A549 (cell line): ENCODE data around the gene PLCB2. TPM values are rescaled to one million over a fixed set of nuclear protein-coding genes. Genes with fewer than 3 reads are reported as not detected.

ENCODE experiments used
- ATAC-seq, 2 experiments: fragments of 200-7000 bp in 1 of 2; fragments of >200 bp in 1 of 2; cut with Nextera tagmentation in 1 of 2; cut with Tn5 transposase in 1 of 2; 3 replicates each; pipeline versions ENCODE4 v1.8.0 to v1.9.1; 2018 to 2020; ENCODE audit warnings: mild to moderate bottlenecking in 1 of 2, moderate library complexity in 1 of 2
- CTCF ChIA-PET: fragments of 300-600 bp; sonication (Branson Sonifier 250); formaldehyde crosslinking; extraction: SDS; loops from one replicate; lab custom pipeline; 2021; ENCODE audit warnings: antibody characterized with exemption, inconsistent platforms; lab: Yijun Ruan, JAX
- POLR2A ChIA-PET: fragments of 350-600 bp; formaldehyde crosslinking; extraction: SDS; loops from one replicate; lab custom pipeline; 2021; ENCODE audit warnings: antibody characterized with exemption, inconsistent platforms; lab: Yijun Ruan, JAX
- DNase-seq, 2 experiments: peaks; one replicate each; pipeline versions ENCODE4 v3.0.0 to v3.0.0-alpha.2; 2011 to 2016; ENCODE audit warnings: low read depth in 1 of 2, low spot score in 1 of 2
- FAIRE-seq: peaks from 2 replicates; lab custom pipeline; 2011; peaks lifted over from hg19 to GRCh38; lab: Jason Lieb, UNC
- H3K27ac ChIP-seq, 2 experiments: fragments of >200 bp; sonication (Bioruptor Twin); formaldehyde crosslinking; 3 replicates each; pipeline ENCODE4 v1.5.1; 2016 to 2017
- H3K4me1 ChIP-seq: fragments of >200 bp; sonication (Bioruptor Twin); formaldehyde crosslinking; 3 replicates; pipeline ENCODE4 v1.6.1; 2016
- H3K4me2 ChIP-seq: fragments of >200 bp; sonication (Bioruptor Twin); formaldehyde crosslinking; 3 replicates; pipeline ENCODE4 v1.6.1; 2016
- H3K4me3 ChIP-seq: fragments of >200 bp; sonication (Bioruptor Twin); formaldehyde crosslinking; 3 replicates; pipeline ENCODE4 v1.5.1; 2016
- H3K9me3 ChIP-seq: fragments of >200 bp; sonication (Bioruptor Twin); formaldehyde crosslinking; 3 replicates; pipeline ENCODE4 v1.6.1; 2016
- CBX8 ChIP-seq: fragments of 200-600 bp; sonication (generic); IDR thresholded peaks from 2 replicates; pipeline ENCODE4 v1.6.1; 2016
- E2F6 ChIP-seq: IDR thresholded peaks from 2 replicates; pipeline ENCODE4 v1.6.1; 2012; ENCODE audit warnings: low read depth, borderline replicate concordance
- EHF ChIP-seq: fragments of 250-450 bp; sonication (Bioruptor Pico); IDR thresholded peaks from 2 replicates; pipeline ENCODE4 v1.5.0; 2020; ENCODE audit warnings: mild to moderate bottlenecking
- ESRRA ChIP-seq: fragments of 150-350 bp; IDR thresholded peaks from 2 replicates; pipeline ENCODE4 v1.6.1; 2014; ENCODE audit warnings: mild to moderate bottlenecking, low read length, borderline replicate concordance
- FOSB ChIP-seq: fragments of 250-450 bp; sonication (Bioruptor Pico); IDR thresholded peaks from 2 replicates; pipeline ENCODE4 v1.5.0; 2020; ENCODE audit warnings: mild to moderate bottlenecking, moderate library complexity
- FOSL2 ChIP-seq, 2 experiments: fragments of 450-650 bp in 1 of 2; fragments of >200 bp in 1 of 2; sonication (Bioruptor Twin) in 1 of 2; formaldehyde crosslinking; IDR thresholded peaks; 2 replicates each; pipeline versions ENCODE4 v1.5.0 to v1.6.1; 2016 to 2020; ENCODE audit warnings: mild to moderate bottlenecking in 1 of 2, moderate library complexity in 1 of 2
- FOXS1 ChIP-seq: fragments of 250-450 bp; sonication (Bioruptor Pico); IDR thresholded peaks from 2 replicates; pipeline ENCODE4 v1.5.0; 2020; ENCODE audit warnings: mild to moderate bottlenecking, moderate library complexity
- GATA3 ChIP-seq: IDR thresholded peaks from 2 replicates; pipeline ENCODE4 v1.6.1; 2012; ENCODE audit warnings: borderline replicate concordance
- HES2 ChIP-seq: fragments of >200 bp; sonication (Bioruptor Twin); formaldehyde crosslinking; IDR thresholded peaks from 2 replicates; pipeline ENCODE4 v1.6.1; 2016
- HEYL ChIP-seq: fragments of 250-450 bp; sonication (Bioruptor Pico); IDR thresholded peaks from 2 replicates; pipeline ENCODE4 v1.8.0; 2021; ENCODE audit warnings: mild to moderate bottlenecking, moderate library complexity
- HOXB13 ChIP-seq: fragments of 250-450 bp; sonication (Bioruptor Pico); IDR thresholded peaks from 2 replicates; pipeline ENCODE4 v1.5.0; 2020; ENCODE audit warnings: low read depth, mild to moderate bottlenecking, moderate library complexity
- HOXB5 ChIP-seq: fragments of 250-450 bp; sonication (Bioruptor Pico); IDR thresholded peaks from 2 replicates; pipeline ENCODE4 v1.5.0; 2020; ENCODE audit warnings: mild to moderate bottlenecking, moderate library complexity
- JUNB ChIP-seq: fragments of >200 bp; sonication (Bioruptor Twin); formaldehyde crosslinking; IDR thresholded peaks from 2 replicates; pipeline ENCODE4 v1.6.1; 2016
- MAFK ChIP-seq: fragments of 450-650 bp; IDR thresholded peaks from 2 replicates; pipeline ENCODE4 v1.6.1; 2014; ENCODE audit not compliant: partially characterized antibody
- MAX ChIP-seq: IDR thresholded peaks from 2 replicates; pipeline ENCODE4 v1.6.1; 2012
- MAZ ChIP-seq: fragments of 150-350 bp; IDR thresholded peaks from 2 replicates; pipeline ENCODE4 v1.6.1; 2014; ENCODE audit warnings: antibody characterized with exemption, low read depth, low read length, borderline replicate concordance
- NR3C1 ChIP-seq: fragments of >200 bp; sonication (Bioruptor Twin); formaldehyde crosslinking; IDR thresholded peaks from 3 replicates; pipeline ENCODE4 v1.6.1; 2017
- RARB ChIP-seq: fragments of 250-450 bp; sonication (Bioruptor Pico); IDR thresholded peaks from 2 replicates; pipeline ENCODE4 v1.8.0; 2021; ENCODE audit warnings: mild to moderate bottlenecking, moderate library complexity
- RFX5 ChIP-seq: fragments of 450-650 bp; IDR thresholded peaks from 2 replicates; pipeline ENCODE4 v1.7.1; 2014; ENCODE audit warnings: antibody characterized with exemption, mild to moderate bottlenecking, moderate library complexity
- RNF2 ChIP-seq: fragments of 200-600 bp; sonication (generic); IDR thresholded peaks from 2 replicates; pipeline ENCODE4 v1.6.1; 2016; ENCODE audit warnings: low read depth, mild to moderate bottlenecking, antibody characterized with exemption, moderate library complexity, borderline replicate concordance
- TFCP2L1 ChIP-seq: fragments of 250-450 bp; sonication (Bioruptor Pico); IDR thresholded peaks from 2 replicates; pipeline ENCODE4 v1.5.0; 2021; ENCODE audit warnings: mild to moderate bottlenecking
- ZFP36 ChIP-seq: fragments of 450-650 bp; IDR thresholded peaks from 2 replicates; pipeline ENCODE4 v1.6.1; 2014; ENCODE audit warnings: borderline replicate concordance; ENCODE audit not compliant: partially characterized antibody
- WGBS: methylation state at CpG from one replicate; pipeline ENCODE4 v1.1.6; 2017; ENCODE audit errors: missing lambda C conversion rate; 5-methylcytosine and 5-hydroxymethylcytosine counted together
- polyA plus RNA-seq, 4 experiments: library from polyadenylated mRNA; depleted of rRNA in 3 of 4; stranded (reverse); fragments of >200 nt; fragmentation: RNase III in 1 of 4; extraction: RNeasy Plus Mini Kit Qiagen cat#74134 plus additional on column Dnase treatment in 1 of 4; gene quantifications; 2 replicates in 3 of 4; 3 replicates in 1 of 4; pipeline ENCODE4 v1.2.3, GENCODE V29; 2011 to 2017

Gene PLCB2
- polyA plus RNA-seq, 2 of the 4 experiments (the other 2 are of a cell fraction): 0.30 to 0.49 TPM

DNA sequence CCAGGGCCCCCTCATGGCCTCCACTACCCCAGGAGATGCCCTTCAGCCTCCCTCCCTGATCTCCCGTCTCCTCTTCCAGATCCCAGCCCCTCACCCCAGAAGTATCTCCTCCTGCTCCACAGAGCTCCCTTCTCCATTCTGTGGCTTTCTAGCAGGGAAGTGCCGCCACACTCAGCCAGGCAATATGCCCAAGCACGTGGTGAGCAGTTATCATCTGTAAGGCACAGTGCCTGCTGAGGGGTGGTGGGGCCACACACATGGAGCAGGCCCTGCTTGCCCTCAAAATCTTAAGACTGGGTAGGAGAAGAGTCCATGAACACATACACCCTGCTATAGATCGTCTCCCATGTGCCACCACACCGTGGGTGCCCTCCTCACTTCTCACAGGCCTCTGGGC is 40.7 kb upstream of the PLCB2 start:
- TF ChIP-seq RARB: no peak
- TF ChIP-seq EHF (CRISPR knock-in tag): no peak
- TF ChIP-seq CBX8: no peak
- no peak for TF ChIP-seq MAX
- no peak for TF ChIP-seq FOSB (CRISPR knock-in tag)
- TF ChIP-seq FOXS1: no peak
- no peak for TF ChIP-seq NR3C1
- TF ChIP-seq ZFP36: no peak
- no peak for TF ChIP-seq ESRRA
- TF ChIP-seq FOSL2 (IDR thresholded peaks at IDR 0.05): no peak
- no peak for TF ChIP-seq FOSL2 (CRISPR knock-in tag; IDR thresholded peaks at IDR 0.05)
- TF ChIP-seq MAFK: no peak
- TF ChIP-seq JUNB: no peak
- TF ChIP-seq RNF2: no peak
- TF ChIP-seq HOXB13 (CRISPR knock-in tag): no peak
- TF ChIP-seq, all 56 proteins: peak for 0
- ChIA-PET POLR2A (no interaction called here), CTCF (interaction anchor here (0.6 to 4.3 kb wide), 6 partner anchors 19 to 91 kb away, joined by 3 to 16 read pairs (median 3); partner anchors contain the start of gene ANKRD63)
- WGBS: 83% methylated on average over 4 of the region's 5 CpGs
- Histone ChIP-seq H3K4me3 (no peak overlapping the region), H3K4me1 (peaks cover 23% of the 10 kb centered on the region; the same call in 2 of the 3 replicates), H3K4me2 (no peak overlapping the region), H3K9me3 (no peaks in the 10 kb centered on the region), H3K27ac (no peak overlapping the region)
- ATAC-seq: no peak
- FAIRE-seq: no peak
- DNase-seq: no peak

DNA sequence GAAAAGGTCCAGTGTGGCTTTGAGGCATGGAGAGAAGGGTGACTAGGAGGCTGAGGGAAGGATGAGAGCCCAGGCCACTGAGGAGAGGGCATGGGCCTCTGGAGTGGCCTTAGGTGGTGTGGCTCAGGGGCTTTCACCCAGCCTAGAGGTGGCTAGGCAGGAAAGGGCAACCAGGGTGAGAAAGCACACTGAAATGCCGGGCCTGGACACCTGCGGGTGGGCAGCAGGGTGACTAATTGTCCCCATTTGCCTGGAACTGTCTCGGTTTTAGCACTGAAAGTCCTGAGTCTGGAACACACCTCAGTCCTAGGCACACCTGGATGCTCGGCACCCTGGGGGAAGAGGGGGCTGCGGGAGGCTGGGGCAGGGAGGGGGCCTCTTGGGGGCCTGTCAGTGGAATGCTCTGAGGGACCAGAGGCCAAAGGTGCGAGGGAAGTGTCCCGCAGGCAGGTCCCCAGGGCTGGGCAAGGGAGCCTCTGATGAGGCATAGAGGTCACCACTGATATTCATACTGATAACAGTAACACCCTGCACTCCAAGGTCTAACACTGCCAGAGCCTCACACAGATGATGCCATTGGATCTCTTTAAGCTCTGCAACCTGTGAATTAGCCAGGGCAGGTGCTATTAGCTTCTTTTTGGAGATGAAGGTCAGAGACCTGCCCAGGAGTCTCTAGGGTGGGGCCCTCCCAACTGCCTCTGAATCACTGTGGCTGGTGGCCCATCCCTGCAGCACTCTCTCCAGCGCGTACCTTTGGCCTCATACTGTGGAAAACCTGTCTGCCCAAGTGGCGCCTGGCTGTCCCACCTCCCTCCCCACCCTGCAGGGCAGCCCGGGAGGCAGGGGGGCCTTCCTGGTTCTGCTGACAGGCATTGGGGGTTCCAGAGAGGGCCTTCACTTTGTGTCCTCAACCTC is 40.1 kb upstream of the PLCB2 start:
- DNase-seq (no peak), FAIRE-seq (no peak), ATAC-seq (no peak)
- Histone ChIP-seq H3K4me3 (no peak overlapping the region), H3K9me3 (no peaks in the 10 kb centered on the region), H3K4me1 (peaks cover 30% of the 10 kb centered on the region; the same call in 2 of the 3 replicates), H3K27ac (no peak overlapping the region), H3K4me2 (no peak overlapping the region)
- ChIA-PET POLR2A (no interaction called here), CTCF (interaction anchor here (1.1 to 10.2 kb wide), 5 partner anchors 10 to 92 kb away, joined by 3 to 135 read pairs (median 7); no protein-coding TSS in a partner anchor)
- 86% methylated on average over 6 of the region's 11 CpGs for WGBS
- TF ChIP-seq TFCP2L1 (CRISPR knock-in tag): no peak
- TF ChIP-seq FOSB (CRISPR knock-in tag): no peak
- TF ChIP-seq GATA3: no peak
- no peak for TF ChIP-seq E2F6
- TF ChIP-seq EHF (CRISPR knock-in tag): no peak
- TF ChIP-seq HEYL (CRISPR knock-in tag): no peak
- TF ChIP-seq RFX5: no peak
- TF ChIP-seq MAZ: no peak
- TF ChIP-seq HES2: no peak
- TF ChIP-seq HOXB5: no peak
- TF ChIP-seq FOSL2 (IDR thresholded peaks at IDR 0.05): no peak
- no peak for TF ChIP-seq FOSL2 (CRISPR knock-in tag; IDR thresholded peaks at IDR 0.05)
